HG03103 (cell line): ENCODE results near the gene TRMT44.
A peak's percentile ranks its signal among the peaks of the same experiment; 100 is the strongest.
"Not testable (repeated sequence)": the region's sequence is repeated elsewhere in the genome, so short reads cannot be mapped to it uniquely, and the experiment has no call there.

Experiments used
- ATAC-seq: cut with Tn5 transposase; IDR thresholded peaks from one replicate; pipeline ENCODE4 v1.9.1; 2021; ENCODE audit warnings: low read depth; ENCODE audit not compliant: unreplicated experiment

Gene TRMT44

GRCh38 chr4:8406887-8407286 is 33.7 kb upstream of the TRMT44 start:
- ATAC-seq: not testable (repeated sequence)

GRCh38 chr4:8407316-8407715 is 33.3 kb upstream of the TRMT44 start:
- no peak for ATAC-seq

DNA sequence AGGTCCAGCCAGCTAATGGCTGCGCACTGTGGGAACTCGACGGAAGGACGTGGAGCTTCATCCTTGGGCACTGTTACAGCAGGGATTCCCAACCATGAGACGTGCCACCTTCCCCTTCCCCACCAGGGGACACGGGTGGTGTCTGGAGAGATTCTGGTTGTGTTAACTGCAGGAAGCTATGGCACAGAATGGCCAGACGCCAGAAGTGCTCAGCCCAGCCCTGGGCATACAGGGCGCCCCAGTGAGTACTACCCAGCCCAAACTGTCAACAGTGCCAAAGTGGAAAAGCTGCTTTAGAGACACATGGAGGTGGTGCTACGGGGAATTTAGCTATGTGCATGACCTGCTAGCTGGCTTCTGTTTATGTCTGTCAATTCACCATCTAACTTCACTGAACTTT is 32.8 kb upstream of the TRMT44 start:
- ATAC-seq: no peak

DNA sequence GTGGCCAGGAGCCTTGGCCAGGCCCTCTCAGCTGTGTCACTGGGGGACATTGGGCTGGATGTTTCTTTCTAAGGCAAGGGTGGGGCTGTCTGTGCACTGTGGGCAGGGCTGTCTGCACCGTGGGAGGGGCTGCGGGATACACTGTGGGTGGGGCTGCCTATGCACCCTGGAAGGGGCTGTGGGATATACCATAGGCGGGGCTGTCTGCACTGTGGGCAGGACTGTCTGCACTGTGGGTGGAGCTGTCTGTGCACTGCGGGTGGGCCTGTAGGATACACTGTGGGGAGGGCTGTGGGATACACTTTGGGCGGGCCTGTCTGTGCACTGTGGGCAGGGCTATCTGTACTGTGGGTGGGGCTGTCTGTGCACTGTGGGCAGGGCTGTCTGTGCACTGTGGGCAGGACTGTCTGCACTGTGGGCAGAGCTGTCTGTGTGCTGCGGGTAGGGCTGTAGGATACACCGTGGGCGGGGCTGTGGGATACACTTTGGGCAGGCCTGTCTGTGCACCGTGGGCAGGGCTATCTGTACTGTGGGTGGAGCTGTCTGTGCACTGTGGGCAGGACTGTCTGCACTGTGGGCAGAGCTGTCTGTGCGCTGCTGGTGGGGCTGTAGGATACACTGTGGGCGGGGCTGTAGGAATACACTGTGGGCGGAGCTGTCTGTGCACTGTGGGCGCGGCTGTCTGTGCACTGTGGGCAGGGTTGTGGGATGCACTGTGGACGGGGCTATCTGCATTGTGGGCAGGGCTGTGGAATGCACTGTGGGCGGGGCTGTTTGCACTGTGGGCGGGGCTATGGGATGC is 31.1 kb upstream of the TRMT44 start:
- ATAC-seq: no peak

DNA sequence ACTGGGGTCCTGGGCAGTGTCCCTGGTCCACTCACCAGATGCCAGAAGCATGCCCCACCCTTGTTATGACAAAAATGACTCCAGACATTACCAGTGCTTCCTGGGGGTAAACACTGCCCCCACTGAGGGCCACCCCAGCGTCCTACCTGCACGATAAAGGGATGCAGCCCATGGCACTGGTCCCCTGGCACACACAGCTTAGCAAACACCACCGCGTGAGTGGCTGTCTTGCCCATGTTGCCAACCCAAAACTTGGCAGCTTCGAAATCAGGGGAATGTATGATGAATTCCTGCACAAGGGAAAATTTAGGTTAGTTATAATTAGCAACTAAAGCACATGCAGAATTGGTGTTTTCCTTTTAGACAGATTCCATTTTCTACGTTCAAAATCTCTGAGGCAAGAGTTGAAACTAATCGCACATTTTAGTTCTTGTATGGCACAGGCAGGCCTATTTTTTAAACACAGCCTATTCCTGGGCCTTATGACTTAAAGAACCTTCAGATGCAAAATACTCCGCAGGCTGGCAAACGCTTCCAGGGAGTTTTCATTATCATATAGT is 30.4 kb upstream of the TRMT44 start:
- no peak for ATAC-seq

- no peak for ATAC-seq
Measured at GRCh38 chr4:8410641-8411271, 29.8 kb upstream of the TRMT44 start.

- ATAC-seq: no peak
Measured at GRCh38 chr4:8411351-8412180, 29.0 kb upstream of the TRMT44 start.

GRCh38 chr4:8412288-8412687 is 28.3 kb upstream of the TRMT44 start:
- no peak for ATAC-seq

- ATAC-seq: no peak
Measured at GRCh38 chr4:8414377-8414776, 26.2 kb upstream of the TRMT44 start.

GRCh38 chr4:8417071-8417614 is 23.4 kb upstream of the TRMT44 start:
- ATAC-seq: no peak

GRCh38 chr4:8419222-8420041 is 21.1 kb upstream of the TRMT44 start:
- ATAC-seq: peak; percentile 68

- ATAC-seq: not testable (repeated sequence)
Measured at GRCh38 chr4:8420151-8420550, 20.4 kb upstream of the TRMT44 start.

DNA sequence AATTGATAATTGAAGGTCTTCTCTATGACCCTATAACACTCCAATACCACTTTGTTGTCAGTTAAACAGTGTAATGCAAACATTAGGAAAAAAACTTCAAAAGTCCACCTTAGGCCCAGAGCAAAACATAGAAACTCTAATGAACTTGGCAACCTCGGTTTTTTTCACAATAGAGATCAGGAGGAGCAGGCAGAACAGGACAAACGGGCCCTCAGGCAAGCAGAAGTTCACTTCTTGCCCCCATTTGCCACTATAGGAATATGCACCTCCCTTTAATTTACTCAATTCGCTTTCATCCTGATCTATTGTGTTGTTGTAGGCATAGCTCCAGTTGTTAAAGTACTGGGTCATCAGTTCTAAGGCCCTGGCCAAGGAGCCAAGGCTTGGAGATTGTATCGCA is 18.2 kb upstream of the TRMT44 start:
- ATAC-seq: no peak

- ATAC-seq: no peak
Measured at GRCh38 chr4:8422786-8423185, 17.8 kb upstream of the TRMT44 start.

GRCh38 chr4:8427262-8427661 is 13.3 kb upstream of the TRMT44 start:
- ATAC-seq: no peak

DNA sequence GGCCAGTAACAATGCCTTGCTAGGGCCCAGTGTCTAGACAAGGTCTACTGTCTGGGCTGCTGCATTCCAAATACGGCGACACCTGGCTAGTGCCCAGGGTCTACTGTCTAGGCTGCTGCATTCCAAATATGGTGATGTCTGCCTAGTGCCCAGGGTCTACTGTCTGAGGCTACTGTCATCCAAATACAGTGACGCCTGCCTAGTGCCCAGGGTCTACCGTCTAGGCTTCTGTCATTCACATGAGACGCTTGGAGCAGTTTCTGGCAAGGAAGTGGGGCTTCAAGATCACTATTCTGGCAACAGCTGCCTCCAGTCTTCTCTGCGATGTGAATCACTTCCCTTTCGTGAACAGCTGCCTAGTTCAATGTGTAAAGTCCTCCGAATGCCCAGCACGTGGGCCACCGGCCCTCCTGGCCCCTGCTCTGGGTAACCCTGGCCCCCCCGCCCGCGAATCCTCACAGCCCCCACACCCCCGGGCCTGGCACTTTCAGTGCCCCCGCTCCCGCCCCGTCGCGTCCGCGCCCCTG is 12.8 kb upstream of the TRMT44 start:
- ATAC-seq: peak; percentile 50

- peak; percentile 81 for ATAC-seq
Measured at GRCh38 chr4:8428288-8429097, 12.1 kb upstream of the TRMT44 start.

GRCh38 chr4:8431553-8431952 is 9.0 kb upstream of the TRMT44 start:
- no peak for ATAC-seq

- no peak for ATAC-seq
Measured at GRCh38 chr4:8433136-8433535, 7.4 kb upstream of the TRMT44 start.
